Measurements from ENCODE around the gene RASL12. TPM values are rescaled to one million over a fixed set of nuclear protein-coding genes. Genes with fewer than 3 reads are reported as not detected.

The RASL12 gene
- total and polyA plus RNA-seq, 11 donors, result 8.3 to 35.0 (median 13.3) TPM

GRCh38 chr15:65091946-65092770, 24.4 kb upstream of the RASL12 start:
- TF ChIP-seq CTCF (IDR thresholded peaks at IDR 0.05) (no peak), POLR2A (IDR thresholded peaks at IDR 0.05) (no peak)
- peak overlapping the region in 1 of 12 donors; percentile 71 for H3K27ac ChIP-seq

DNA sequence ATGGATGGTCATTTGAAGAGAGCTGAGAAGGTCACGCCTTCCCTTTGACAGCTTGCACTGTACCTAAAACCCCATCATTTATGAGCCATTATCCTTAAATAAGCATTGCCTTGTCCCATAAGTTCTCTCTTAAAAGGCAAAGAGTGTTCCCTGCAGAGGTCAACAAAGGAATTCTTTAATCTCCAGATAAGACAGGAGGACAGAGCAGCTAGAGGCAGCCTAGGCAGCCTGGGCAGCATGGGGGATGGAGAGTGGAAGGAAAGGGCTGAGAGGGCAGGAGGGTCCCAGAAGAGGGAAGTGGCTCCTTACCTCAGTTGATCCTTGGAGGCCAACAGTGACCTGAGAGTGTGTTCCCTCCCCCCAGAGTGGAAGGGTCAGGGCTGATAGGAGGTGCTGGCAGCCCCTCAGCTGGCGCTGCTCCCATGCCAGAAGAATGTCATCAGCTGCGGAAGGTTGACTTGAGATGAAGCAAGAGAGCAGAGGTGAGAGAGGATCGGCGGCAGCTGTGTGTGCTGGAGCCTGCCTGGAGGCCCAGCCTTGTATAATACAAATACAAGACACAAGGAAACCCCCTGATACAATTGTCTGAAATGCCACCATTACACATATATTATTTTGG, 21.5 kb upstream of the RASL12 start:
- H3K4me1 ChIP-seq, result peaks cover 0 to 70% (median 36%) of the 10 kb centered on the region in 12 donors
- no peak overlapping the region for H3K4me3 ChIP-seq
- no peaks in the 10 kb centered on the region for H3K9me3 ChIP-seq
- ATAC-seq (peak in 3 of 4 donors; percentile 5 to 50 (median 33)), DNase-seq (peak in 2 of 5 donors; percentile 76 to 78)
- H3K36me3 ChIP-seq, result peaks cover 0 to 7% (median 0%) of the 10 kb centered on the region in 9 donors
- TF ChIP-seq CTCF (IDR thresholded peaks at IDR 0.05) (no peak), POLR2A (IDR thresholded peaks at IDR 0.05) (no peak)
- intact Hi-C loops (cut with DNase I), result loop anchor here in 5 of 10 donors (2.0 to 10.0 kb wide), 3 partner anchors 35 to 55 kb away; no protein-coding TSS in a partner anchor
- peaks cover 0 to 3% (median 0%) of the 10 kb centered on the region in 9 donors for H3K27me3 ChIP-seq
- WGBS, 4 donors, result 45 to 51% (median 50%) methylated on average over 5 of the region's 5 CpGs
- peak overlapping the region; percentile 77 to 97 (median 90) for H3K27ac ChIP-seq

More at GRCh38 chr15:65091946-65092770, 24.4 kb upstream of the RASL12 start:
- Histone ChIP-seq H3K27me3 (no peaks in the 10 kb centered on the region), H3K4me1 (peaks cover 0 to 51% (median 25%) of the 10 kb centered on the region in 12 donors), H3K36me3 (peaks cover 0 to 10% (median 0%) of the 10 kb centered on the region in 9 donors), H3K4me3 (no peak overlapping the region), H3K9me3 (no peaks in the 10 kb centered on the region)
- WGBS, 4 donors, result 60 to 76% (median 65%) methylated on average over 12 of the region's 12 CpGs
- DNase-seq (no peak), ATAC-seq (no peak)
- intact Hi-C loops (cut with DNase I), result no loop called here

- 25 to 50% (median 48%) methylated on average over 6 of the region's 6 CpGs for WGBS, 4 donors
- TF ChIP-seq CTCF (IDR thresholded peaks at IDR 0.05) (no peak), POLR2A (IDR thresholded peaks at IDR 0.05) (no peak)
- Histone ChIP-seq H3K4me1 (peaks cover 0 to 70% (median 35%) of the 10 kb centered on the region in 12 donors), H3K27ac (peak overlapping the region; percentile 77 to 97 (median 90)), H3K36me3 (peaks cover 0 to 7% (median 0%) of the 10 kb centered on the region in 9 donors), H3K27me3 (peaks cover 0 to 3% (median 0%) of the 10 kb centered on the region in 9 donors), H3K4me3 (no peak overlapping the region), H3K9me3 (no peaks in the 10 kb centered on the region)
- no peak for DNase-seq
- intact Hi-C loops (cut with DNase I), result loop anchor here in 5 of 10 donors (2.0 to 10.0 kb wide), 3 partner anchors 34 to 54 kb away; no protein-coding TSS in a partner anchor
- ATAC-seq, result peak in 1 of 4 donors; percentile 6
These were observed 20.8 kb upstream of the RASL12 start for GRCh38 chr15:65088643-65089021.
